Fibroblast of mammary gland (primary cell): ENCODE results near the gene CLCN2.

Source experiments
- DNase-seq: peaks from one replicate; pipeline ENCODE4 v3.0.0-alpha.2; 2010; ENCODE audit warnings: low read depth
- H3K4me3 ChIP-seq: 2 replicates; pipeline ENCODE4 v1.5.1; 2011; ENCODE audit warnings: low read depth, mild to moderate bottlenecking, low read length, moderate library complexity; ENCODE audit not compliant: control insufficient read depth
- TF ChIP-seq, protein P1 (sequence below): conservative IDR thresholded peaks from 2 replicates; pipeline ENCODE4 v1.5.1; 2011; ENCODE audit warnings: low read depth, low read length, inconsistent platforms; ENCODE audit not compliant: control insufficient read depth, insufficient read depth

CLCN2 gene

DNA sequence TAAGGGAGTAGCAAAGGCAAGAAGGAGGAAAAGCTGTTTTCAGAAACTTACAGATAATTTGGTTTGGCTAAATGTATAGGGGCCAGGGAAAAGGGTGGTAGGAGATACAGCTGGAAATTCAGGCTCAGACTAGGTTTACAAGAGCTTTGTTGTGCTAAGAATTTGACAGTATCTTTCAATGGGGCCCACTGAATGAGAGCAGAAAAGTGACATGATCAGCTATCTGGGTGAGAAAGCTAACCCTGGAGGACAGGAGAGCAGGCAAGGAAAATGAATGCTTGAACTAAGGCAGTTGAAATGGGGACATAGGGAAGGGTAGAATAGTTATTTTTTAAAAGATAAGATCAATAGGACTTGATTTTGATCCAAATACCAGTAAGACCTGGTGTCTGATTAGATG lies 49.8 kb downstream of the CLCN2 start:
- H3K4me3 ChIP-seq = no peak overlapping the region
- DNase-seq = no peak
- TF ChIP-seq, protein P1, sequence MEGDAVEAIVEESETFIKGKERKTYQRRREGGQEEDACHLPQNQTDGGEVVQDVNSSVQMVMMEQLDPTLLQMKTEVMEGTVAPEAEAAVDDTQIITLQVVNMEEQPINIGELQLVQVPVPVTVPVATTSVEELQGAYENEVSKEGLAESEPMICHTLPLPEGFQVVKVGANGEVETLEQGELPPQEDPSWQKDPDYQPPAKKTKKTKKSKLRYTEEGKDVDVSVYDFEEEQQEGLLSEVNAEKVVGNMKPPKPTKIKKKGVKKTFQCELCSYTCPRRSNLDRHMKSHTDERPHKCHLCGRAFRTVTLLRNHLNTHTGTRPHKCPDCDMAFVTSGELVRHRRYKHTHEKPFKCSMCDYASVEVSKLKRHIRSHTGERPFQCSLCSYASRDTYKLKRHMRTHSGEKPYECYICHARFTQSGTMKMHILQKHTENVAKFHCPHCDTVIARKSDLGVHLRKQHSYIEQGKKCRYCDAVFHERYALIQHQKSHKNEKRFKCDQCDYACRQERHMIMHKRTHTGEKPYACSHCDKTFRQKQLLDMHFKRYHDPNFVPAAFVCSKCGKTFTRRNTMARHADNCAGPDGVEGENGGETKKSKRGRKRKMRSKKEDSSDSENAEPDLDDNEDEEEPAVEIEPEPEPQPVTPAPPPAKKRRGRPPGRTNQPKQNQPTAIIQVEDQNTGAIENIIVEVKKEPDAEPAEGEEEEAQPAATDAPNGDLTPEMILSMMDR = no peak

DNA sequence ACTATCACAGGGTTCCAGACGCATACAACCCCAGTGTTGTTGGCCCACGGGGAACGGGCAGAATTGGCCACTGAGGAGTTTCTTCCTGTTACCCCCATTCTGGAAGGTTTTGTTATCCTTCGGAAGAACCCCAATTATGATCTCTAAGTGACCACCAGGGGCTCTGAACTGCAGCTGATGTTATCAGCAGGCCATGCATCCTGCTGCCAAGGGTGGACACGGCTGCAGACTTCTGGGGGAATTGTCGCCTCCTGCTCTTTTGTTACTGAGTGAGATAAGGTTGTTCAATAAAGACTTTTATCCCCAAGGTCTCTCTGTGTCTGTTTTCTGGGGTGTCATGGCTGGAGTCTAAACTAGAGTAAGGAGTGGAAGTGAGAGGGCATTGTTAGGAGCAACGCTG lies 52.7 kb downstream of the CLCN2 start:
- TF ChIP-seq, protein P1 = no peak
- DNase-seq = no peak
- no peak overlapping the region for H3K4me3 ChIP-seq

DNA sequence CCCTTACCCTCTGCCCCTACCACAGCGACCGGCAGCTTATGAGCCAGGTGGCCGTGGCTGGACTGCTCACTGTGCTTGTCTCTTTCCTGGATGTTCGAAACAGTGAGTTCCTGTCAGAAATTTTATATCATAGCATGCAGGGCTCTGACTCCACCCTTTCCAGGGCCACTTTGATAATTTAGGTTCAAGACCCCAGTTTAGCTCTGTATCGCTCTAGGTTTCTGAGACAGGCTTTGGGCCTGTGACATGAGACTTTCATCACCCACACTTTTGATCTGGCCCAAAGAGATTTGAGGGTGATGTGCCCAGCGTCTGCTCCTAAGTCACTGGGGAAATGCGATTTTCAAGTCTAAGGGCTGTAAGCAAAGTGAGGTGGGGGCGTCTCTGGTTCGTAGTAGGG lies 53.5 kb downstream of the CLCN2 start:
- no peak overlapping the region for H3K4me3 ChIP-seq
- TF ChIP-seq, protein P1 = no peak
- DNase-seq = no peak

- TF ChIP-seq, protein P1 = no peak
- no peak overlapping the region for H3K4me3 ChIP-seq
- DNase-seq = no peak
Measured at GRCh38 chr3:184306341-184306972, 54.9 kb downstream of the CLCN2 start.

GRCh38 chr3:184305577-184305976 lies 55.8 kb downstream of the CLCN2 start:
- H3K4me3 ChIP-seq = no peak overlapping the region
- DNase-seq = peak; percentile 38
- TF ChIP-seq, protein P1 = peak; percentile 39

DNA sequence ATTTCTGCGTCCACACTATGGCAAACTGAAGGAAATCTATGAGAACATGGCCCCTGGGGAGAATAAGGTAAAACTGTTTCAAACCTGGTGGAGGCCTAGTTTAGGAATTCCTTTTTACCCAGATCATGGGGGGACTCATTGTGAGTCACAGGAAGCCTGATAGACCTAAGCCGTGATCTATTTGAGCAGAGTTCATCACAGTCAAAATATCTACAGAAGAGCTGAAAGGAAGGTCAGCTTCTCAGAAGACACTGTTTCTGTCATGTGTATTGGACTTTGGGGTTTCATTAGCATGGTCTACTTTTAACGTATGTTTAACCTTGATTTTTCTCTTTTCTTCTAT lies 61.1 kb downstream of the CLCN2 start:
- peak; percentile 74 for DNase-seq
- H3K4me3 ChIP-seq = peak overlapping the region; percentile 98
- TF ChIP-seq, protein P1 = no peak
